Subcutaneous adipose tissue (tissue), 4 donors: Measurements from ENCODE around the gene CEP164. TPM values are rescaled to one million over a fixed set of nuclear protein-coding genes. Genes with fewer than 3 reads are reported as not detected.

Source experiments
- CTCF ChIP-seq: fragments of 450-650 bp; IDR thresholded peaks from one replicate; pipeline ENCODE4 v1.5.1; 2016; ENCODE audit warnings: low read depth, mild to moderate bottlenecking, control low read depth, antibody characterized with exemption, moderate library complexity
- total RNA-seq, 4 donors: library from RNA; depleted of rRNA; stranded (reverse); fragments of >200 nt; gene quantifications; one replicate each; pipeline ENCODE4 v1.1.0, GENCODE V29; 2016

The CEP164 gene
- total RNA-seq, 4 donors from 2014 or later: 10.9 to 17.6 (median 14.6) TPM

GRCh38 chr11:117412653-117413275, 85.1 kb downstream of the CEP164 start:
- no peak for TF ChIP-seq CTCF

DNA sequence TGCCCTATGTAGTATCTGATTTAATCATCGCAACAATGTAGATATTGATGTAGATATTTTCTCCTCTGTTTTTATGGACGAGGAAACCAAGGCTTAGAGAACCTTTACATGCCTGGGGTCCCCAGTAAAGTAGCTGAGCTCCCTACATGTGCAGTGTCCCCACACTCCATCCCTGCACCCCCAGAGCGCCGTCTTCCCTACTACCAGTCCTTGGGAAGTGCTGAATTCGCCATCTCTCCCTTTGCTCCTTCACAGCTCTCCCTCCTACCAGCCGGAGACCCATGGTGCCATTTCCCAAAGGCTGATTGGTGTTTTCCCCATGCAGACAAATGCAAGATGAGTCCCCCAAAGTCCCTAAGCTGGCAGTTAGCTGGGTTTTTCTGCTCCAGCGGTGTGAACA, 86.0 kb downstream of the CEP164 start:
- no peak for TF ChIP-seq CTCF

DNA sequence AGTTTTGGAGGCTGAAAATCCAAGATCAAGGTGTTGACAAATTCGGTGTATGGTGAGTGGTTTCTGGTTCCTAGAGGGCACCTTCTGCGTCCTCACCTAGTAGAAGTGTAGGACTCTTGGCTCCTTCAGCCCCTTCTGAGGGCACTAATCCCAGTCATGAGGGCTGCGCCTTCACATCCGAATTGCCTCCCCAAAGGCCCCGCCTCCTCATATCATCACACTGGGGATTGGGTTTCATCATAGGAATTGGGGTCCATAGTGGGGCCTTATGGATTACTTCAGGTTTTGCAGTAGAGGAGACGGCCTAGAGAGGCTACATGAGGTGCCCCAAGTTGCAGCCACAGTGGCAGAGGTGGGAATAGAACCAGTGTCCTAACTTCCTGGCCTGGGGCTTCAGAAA, 87.1 kb downstream of the CEP164 start:
- no peak for TF ChIP-seq CTCF

DNA sequence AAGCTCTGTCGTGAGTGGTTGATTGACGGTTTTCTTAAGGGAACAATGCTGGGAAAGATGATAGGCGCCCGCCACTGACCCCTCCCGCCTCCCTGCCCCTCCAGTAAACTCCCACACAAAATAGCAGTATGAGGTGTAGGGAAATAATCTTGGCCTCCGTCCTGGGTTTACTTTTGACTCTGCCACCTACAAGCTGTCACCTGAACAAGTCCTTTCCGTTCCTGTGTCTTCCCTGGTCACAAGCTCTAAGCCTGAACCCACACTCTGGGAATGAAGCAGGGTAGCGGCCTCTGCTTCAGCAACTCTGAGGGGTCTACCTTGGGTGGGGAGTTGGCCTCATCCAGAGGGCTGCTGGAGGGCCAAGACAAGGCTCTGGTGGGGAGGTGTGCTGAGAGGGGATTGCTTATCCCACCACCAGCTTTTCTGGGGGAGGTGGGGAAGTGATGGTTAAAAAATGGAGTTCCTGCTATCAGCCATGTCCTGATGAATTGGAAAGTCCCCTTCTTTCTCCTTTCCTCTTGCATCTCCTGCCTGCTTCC, 87.8 kb downstream of the CEP164 start:
- no peak for TF ChIP-seq CTCF

DNA sequence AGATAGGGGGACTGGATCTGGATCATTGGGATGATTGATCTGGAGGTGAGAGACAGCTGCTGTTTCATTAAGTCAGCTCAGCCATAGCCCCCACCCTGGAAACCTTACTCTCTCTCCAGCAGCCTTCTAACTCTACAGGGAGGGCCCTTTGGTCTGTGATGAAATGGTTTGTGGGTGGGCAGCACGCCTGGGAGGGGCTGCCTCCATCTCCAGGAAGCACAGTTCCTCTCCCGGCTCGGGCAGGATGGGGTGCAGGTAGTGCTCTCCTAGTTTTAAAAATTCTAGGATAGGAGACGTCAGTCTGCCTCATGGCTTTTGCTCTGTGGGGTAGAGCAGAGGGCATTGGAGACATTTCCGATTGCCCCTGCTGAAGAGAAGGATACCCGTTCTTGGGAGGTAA, 89.7 kb downstream of the CEP164 start:
- TF ChIP-seq CTCF: no peak

- no peak for TF ChIP-seq CTCF
These were observed 90.2 kb downstream of the CEP164 start for GRCh38 chr11:117417856-117418255.

GRCh38 chr11:117418737-117419481, 91.3 kb downstream of the CEP164 start:
- TF ChIP-seq CTCF: no peak
